Suprapubic skin (tissue), 4 donors: ENCODE results near the gene IL23R. TPM values are rescaled to one million over a fixed set of nuclear protein-coding genes. Genes with fewer than 3 reads are reported as not detected.

Experiments
- DNase-seq, 2 donors: peaks; one replicate each; pipeline ENCODE4 v3.0.0-alpha.2; 2019; ENCODE audit warnings: low spot score in 2 of 2
- H3K27ac ChIP-seq: fragments of 200-600 bp; sonication (generic); one replicate; pipeline ENCODE4 v1.5.1; 2019
- H3K27me3 ChIP-seq: fragments of 200-600 bp; sonication (generic); one replicate; pipeline ENCODE4 v1.5.1; 2019
- H3K36me3 ChIP-seq: fragments of 200-600 bp; sonication (generic); one replicate; pipeline ENCODE4 v1.5.1; 2019
- H3K4me1 ChIP-seq: fragments of 200-600 bp; sonication (generic); one replicate; pipeline ENCODE4 v1.5.1; 2019
- H3K4me3 ChIP-seq: fragments of 200-600 bp; sonication (generic); one replicate; pipeline ENCODE4 v1.5.1; 2019; ENCODE audit warnings: mild to moderate bottlenecking
- H3K9me3 ChIP-seq: fragments of 200-600 bp; sonication (generic); one replicate; pipeline ENCODE4 v1.5.1; 2019
- EP300 ChIP-seq: sonication (generic); formaldehyde crosslinking; IDR thresholded peaks from one replicate; pipeline ENCODE4 v1.6.1; 2017; ENCODE audit warnings: antibody characterized with exemption
- POLR2A ChIP-seq, 2 donors: fragments of 450-650 bp; IDR thresholded peaks; one replicate each; pipeline ENCODE4 v1.6.1; 2017; ENCODE audit warnings: antibody characterized with exemption in 2 of 2, mild to moderate bottlenecking in 2 of 2, moderate library complexity in 2 of 2
- POLR2AphosphoS5 ChIP-seq, 3 donors: sonication (generic); formaldehyde crosslinking; IDR thresholded peaks; one replicate each; pipeline ENCODE4 v1.6.1; 2017; ENCODE audit warnings: antibody characterized with exemption in 3 of 3
- WGBS: methylation state at CpG from one replicate; pipeline ENCODE4 v1.1.5; 2018; 5-methylcytosine and 5-hydroxymethylcytosine counted together
- total RNA-seq, 4 donors: library from RNA; depleted of rRNA; stranded (reverse); fragments of >200 nt; gene quantifications; one replicate each; pipeline ENCODE4 v1.1.0, GENCODE V29; 2016
- TF ChIP-seq, protein P1 (sequence below), 2 donors: fragments of 200-600 bp in 1 of 2; fragments of 450-650 bp in 1 of 2; sonication (generic) in 1 of 2; IDR thresholded peaks; one replicate each; pipeline ENCODE4 v1.5.1; 2016 to 2019; ENCODE audit warnings: antibody characterized with exemption in 2 of 2, mild to moderate bottlenecking in 1 of 2, moderate library complexity in 1 of 2

The IL23R gene
- total RNA-seq, 4 donors from 2014 or later = not detected

DNA sequence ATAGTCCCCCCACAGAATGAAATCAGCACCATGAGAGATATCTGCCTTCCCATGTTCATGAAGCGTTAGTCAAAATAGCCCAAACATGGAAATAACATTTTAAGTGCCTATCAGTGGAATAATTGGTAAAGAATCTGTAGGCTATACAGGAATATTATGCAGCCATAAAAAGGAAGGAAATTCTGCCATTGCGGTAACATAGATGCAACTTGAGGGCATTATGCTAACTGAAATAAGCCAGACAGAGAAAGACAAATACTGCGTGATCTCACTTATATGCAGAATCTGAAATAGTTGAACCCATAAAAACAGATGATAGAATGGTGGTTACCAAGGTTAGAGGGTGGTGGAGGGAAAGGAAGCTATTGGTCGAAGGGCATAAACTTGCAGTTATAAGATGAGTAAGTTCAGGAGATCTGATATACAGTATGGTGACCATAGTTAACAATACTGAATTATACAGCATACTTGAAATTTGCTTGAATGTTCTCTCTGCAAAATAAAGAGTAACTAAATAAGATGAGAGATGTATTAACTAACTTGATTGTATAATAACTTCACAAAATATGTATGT, 699 bp upstream of the IL23R start:
- Histone ChIP-seq H3K27ac (no peak overlapping the region), H3K9me3 (no peaks in the 10 kb centered on the region), H3K4me1 (no peaks in the 10 kb centered on the region), H3K36me3 (no peaks in the 10 kb centered on the region), H3K4me3 (no peak overlapping the region), H3K27me3 (no peaks in the 10 kb centered on the region)
- 97% methylated on average over 4 of the region's 4 CpGs for WGBS
- no peak for DNase-seq
- TF ChIP-seq EP300 (no peak), POLR2A (IDR thresholded peaks at IDR 0.05) (no peak)

DNA sequence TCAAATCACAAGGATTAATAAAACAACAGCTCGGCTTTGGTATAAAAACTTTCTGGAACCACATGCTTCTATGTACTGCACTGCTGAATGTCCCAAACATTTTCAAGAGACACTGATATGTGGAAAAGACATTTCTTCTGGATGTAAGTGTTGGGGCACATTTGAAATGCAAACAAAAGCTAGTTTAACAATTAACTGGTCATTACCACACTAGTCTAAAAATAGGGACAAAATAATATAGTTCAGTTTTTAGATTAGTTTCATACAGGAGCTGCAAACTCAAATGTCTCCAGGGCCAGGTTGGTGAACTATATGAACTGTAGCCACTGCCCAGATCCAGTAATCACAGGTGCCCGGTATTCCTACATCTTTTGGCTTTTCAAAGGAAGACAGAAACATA, 3.2 kb downstream of the IL23R start:
- Histone ChIP-seq H3K4me1 (no peaks in the 10 kb centered on the region), H3K27ac (no peak overlapping the region), H3K27me3 (no peaks in the 10 kb centered on the region), H3K9me3 (no peaks in the 10 kb centered on the region), H3K4me3 (no peak overlapping the region), H3K36me3 (no peaks in the 10 kb centered on the region)
- no peak for DNase-seq
- WGBS = 74% methylated on average over 2 of the region's 2 CpGs
- TF ChIP-seq EP300 (no peak), POLR2A (IDR thresholded peaks at IDR 0.05) (no peak), POLR2AphosphoS5 (IDR thresholded peaks at IDR 0.05) (no peak)
- TF ChIP-seq, protein P1, sequence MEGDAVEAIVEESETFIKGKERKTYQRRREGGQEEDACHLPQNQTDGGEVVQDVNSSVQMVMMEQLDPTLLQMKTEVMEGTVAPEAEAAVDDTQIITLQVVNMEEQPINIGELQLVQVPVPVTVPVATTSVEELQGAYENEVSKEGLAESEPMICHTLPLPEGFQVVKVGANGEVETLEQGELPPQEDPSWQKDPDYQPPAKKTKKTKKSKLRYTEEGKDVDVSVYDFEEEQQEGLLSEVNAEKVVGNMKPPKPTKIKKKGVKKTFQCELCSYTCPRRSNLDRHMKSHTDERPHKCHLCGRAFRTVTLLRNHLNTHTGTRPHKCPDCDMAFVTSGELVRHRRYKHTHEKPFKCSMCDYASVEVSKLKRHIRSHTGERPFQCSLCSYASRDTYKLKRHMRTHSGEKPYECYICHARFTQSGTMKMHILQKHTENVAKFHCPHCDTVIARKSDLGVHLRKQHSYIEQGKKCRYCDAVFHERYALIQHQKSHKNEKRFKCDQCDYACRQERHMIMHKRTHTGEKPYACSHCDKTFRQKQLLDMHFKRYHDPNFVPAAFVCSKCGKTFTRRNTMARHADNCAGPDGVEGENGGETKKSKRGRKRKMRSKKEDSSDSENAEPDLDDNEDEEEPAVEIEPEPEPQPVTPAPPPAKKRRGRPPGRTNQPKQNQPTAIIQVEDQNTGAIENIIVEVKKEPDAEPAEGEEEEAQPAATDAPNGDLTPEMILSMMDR (IDR thresholded peaks at IDR 0.05) = no peak

DNA sequence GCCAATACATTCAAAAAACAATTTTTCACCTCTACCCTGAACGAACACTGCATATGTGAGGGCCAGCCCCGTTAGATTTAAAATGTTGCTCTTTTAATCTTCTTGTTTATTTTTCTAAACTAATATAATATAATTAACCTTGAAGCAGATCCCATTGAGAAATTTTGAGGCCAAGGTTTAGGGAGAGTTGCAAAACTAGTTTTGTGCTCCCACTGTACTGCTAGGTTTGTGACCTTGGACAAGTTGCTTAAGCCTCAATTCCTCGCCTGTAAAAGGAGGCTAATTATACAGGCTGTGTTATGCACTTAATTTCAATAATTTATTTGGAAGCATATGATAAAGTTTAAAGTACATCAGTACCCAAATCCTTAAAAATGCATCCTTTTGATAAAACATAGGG, 3.7 kb downstream of the IL23R start:
- no peaks in the 10 kb centered on the region for H3K4me1 ChIP-seq
- no peak overlapping the region for H3K27ac ChIP-seq
- WGBS = 61% methylated on average over 3 of the region's 3 CpGs
- H3K4me3 ChIP-seq = no peak overlapping the region
- DNase-seq = no peak
- H3K9me3 ChIP-seq = no peaks in the 10 kb centered on the region
- TF ChIP-seq, protein P1 (IDR thresholded peaks at IDR 0.05) = no peak
- TF ChIP-seq POLR2AphosphoS5 (IDR thresholded peaks at IDR 0.05) = no peak
- no peaks in the 10 kb centered on the region for H3K27me3 ChIP-seq
- no peaks in the 10 kb centered on the region for H3K36me3 ChIP-seq

DNA sequence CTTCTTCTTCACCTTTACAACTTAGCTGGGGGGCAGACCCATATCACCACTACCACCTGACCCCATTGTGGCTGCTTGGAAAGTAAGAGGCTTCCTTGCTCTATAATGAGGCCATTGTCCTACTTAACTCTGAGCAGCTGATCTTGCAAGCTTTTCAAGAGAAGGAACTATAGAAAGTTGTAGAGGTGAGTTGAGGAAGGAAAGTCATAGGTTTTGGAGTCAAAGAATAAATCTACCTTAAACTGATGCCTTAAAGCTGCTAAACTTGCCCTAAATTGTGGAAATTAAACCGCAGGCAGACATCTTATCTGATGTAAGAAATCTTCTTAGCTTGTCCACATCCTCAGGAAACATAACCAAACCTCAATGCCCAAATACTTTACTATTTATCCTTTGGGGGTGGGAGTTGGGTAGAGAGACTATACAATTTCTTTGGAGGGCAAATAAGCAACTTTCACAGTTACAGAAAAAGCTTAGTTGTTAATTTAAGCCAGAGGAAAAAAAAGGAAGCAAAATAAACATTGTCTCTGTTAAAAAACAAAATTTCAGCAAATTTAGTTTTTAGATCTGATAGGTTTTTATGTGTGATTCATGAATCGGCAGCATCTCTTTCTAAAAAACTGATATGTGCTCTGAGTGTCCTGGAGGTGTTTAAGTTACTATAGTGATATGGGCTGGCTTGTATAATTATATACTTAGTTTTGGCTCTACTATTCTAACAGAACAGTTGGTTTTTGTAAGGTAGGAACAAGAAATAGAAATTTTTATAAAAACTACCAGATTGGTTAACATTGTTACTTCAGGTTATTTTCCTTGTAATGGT, 4.7 kb downstream of the IL23R start:
- TF ChIP-seq POLR2AphosphoS5 (IDR thresholded peaks at IDR 0.05) = no peak
- TF ChIP-seq POLR2A (IDR thresholded peaks at IDR 0.05) = no peak
- TF ChIP-seq, protein P1 (IDR thresholded peaks at IDR 0.05) = no peak
- no peak for TF ChIP-seq EP300
- H3K9me3 ChIP-seq = no peaks in the 10 kb centered on the region
- no peaks in the 10 kb centered on the region for H3K4me1 ChIP-seq
- no peak overlapping the region for H3K27ac ChIP-seq
- 69% methylated on average over 2 of the region's 2 CpGs for WGBS
- H3K36me3 ChIP-seq = no peaks in the 10 kb centered on the region
- H3K27me3 ChIP-seq = no peaks in the 10 kb centered on the region
- no peak for DNase-seq
- no peak overlapping the region for H3K4me3 ChIP-seq

DNA sequence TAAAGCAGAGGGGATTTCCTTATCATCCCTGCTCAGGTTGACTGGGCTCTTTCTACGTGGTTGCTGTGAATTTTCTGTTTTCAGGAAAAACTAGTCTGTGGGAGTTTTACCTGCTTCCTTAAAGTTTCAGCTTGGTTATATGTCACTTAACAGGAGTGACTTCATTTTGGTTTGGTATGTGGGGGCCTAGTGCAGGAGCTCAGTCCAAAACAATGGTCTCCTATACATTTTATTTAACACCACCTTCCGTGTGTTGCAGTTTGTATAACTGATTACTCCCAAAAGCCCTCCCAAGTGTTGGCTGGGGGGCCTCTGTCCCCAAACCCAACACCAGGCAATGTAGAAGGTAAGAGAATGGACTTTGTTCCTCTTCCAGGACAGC, 5.3 kb downstream of the IL23R start:
- TF ChIP-seq EP300 (no peak), POLR2A (IDR thresholded peaks at IDR 0.05) (no peak), POLR2AphosphoS5 (IDR thresholded peaks at IDR 0.05) (no peak)
- TF ChIP-seq, protein P1 (IDR thresholded peaks at IDR 0.05) = no peak
- Histone ChIP-seq H3K36me3 (no peaks in the 10 kb centered on the region), H3K27ac (no peak overlapping the region), H3K4me3 (no peak overlapping the region), H3K27me3 (no peaks in the 10 kb centered on the region), H3K9me3 (no peaks in the 10 kb centered on the region), H3K4me1 (no peaks in the 10 kb centered on the region)
- WGBS = 70% methylated on average over 2 of the region's 2 CpGs
- DNase-seq = no peak
